Activated effector memory CD4-positive, alpha-beta T cell treated with Interleukin-2 at 50 U/mL for 16 hours (primary cell): Measurements from ENCODE around the gene TRMT1.
"Not testable (repeated sequence)": the region's sequence is repeated elsewhere in the genome, so short reads cannot be mapped to it uniquely, and the experiment has no call there.

Experiments
- DNase-seq: peaks from one replicate; pipeline ENCODE4 v3.0.0-alpha.2; 2020

The TRMT1 gene

GRCh38 chr19:13116282-13117175 is at the start of gene TRMT1:
TSS of gene TRMT1 (minus strand) at chr19:13116740. CDS start at chr19:13116399, 341 bp downstream.
- DNase-seq = peak; percentile 81

GRCh38 chr19:13166151-13166550 is 49.6 kb upstream of the TRMT1 start:
- not testable (repeated sequence) for DNase-seq

GRCh38 chr19:13165162-13165997 is 48.8 kb upstream of the TRMT1 start:
- no peak for DNase-seq

GRCh38 chr19:13164343-13165161 is 48.0 kb upstream of the TRMT1 start:
- DNase-seq = peak; percentile 35

GRCh38 chr19:13163609-13164342 is 47.2 kb upstream of the TRMT1 start:
- DNase-seq = peak; percentile 37

- DNase-seq = peak; percentile 80
Measured at GRCh38 chr19:13162724-13163608, 46.4 kb upstream of the TRMT1 start.

GRCh38 chr19:13160557-13160956 is 44.0 kb upstream of the TRMT1 start:
- no peak for DNase-seq

GRCh38 chr19:13159713-13160112 is 43.2 kb upstream of the TRMT1 start:
- no peak for DNase-seq

GRCh38 chr19:13155472-13156359 is 39.2 kb upstream of the TRMT1 start:
- peak; percentile 69 for DNase-seq

GRCh38 chr19:13154911-13155471 is 38.5 kb upstream of the TRMT1 start:
- DNase-seq = peak; percentile 63

GRCh38 chr19:13154241-13154778 is 37.8 kb upstream of the TRMT1 start:
- peak; percentile 16 for DNase-seq

- DNase-seq = no peak
Measured at GRCh38 chr19:13153569-13154240, 37.2 kb upstream of the TRMT1 start.

GRCh38 chr19:13152974-13153568 is 36.5 kb upstream of the TRMT1 start:
- peak; percentile 94 for DNase-seq

GRCh38 chr19:13152356-13152973 is 35.9 kb upstream of the TRMT1 start:
- no peak for DNase-seq

- peak; percentile 93 for DNase-seq
Measured at GRCh38 chr19:13151605-13152355, 35.2 kb upstream of the TRMT1 start.

- DNase-seq = no peak
Measured at GRCh38 chr19:13150931-13151604, 34.5 kb upstream of the TRMT1 start.
